IMR-90 (cell line): Measurements from ENCODE around the gene SPATA46.

Source experiments
- BHLHE40 ChIP-seq: fragments of 150-350 bp; IDR thresholded peaks from 2 replicates; pipeline ENCODE4 v1.6.1; 2016; ENCODE audit warnings: mild to moderate bottlenecking, low read depth, low read length
- MAFK ChIP-seq: IDR thresholded peaks from 2 replicates; pipeline ENCODE4 v1.6.1; 2012; ENCODE audit warnings: low read depth, low read length, improper control_type of control experiment
- MAZ ChIP-seq: IDR thresholded peaks from 2 replicates; pipeline ENCODE4 v1.6.1; 2012; ENCODE audit warnings: low read depth, mild to moderate bottlenecking, low read length, improper control_type of control experiment, moderate library complexity, borderline replicate concordance
- POLR2A ChIP-seq: IDR thresholded peaks from 2 replicates; pipeline ENCODE4 v1.6.1; 2012; ENCODE audit warnings: mild to moderate bottlenecking, low read depth, low read length
- RAD21 ChIP-seq: IDR thresholded peaks from 2 replicates; pipeline ENCODE4 v1.6.1; 2012; ENCODE audit warnings: low read length, improper control_type of control experiment
- RCOR1 ChIP-seq: IDR thresholded peaks from 2 replicates; pipeline ENCODE4 v1.6.1; 2012; ENCODE audit warnings: mild to moderate bottlenecking, low read length, improper control_type of control experiment; ENCODE audit not compliant: insufficient replicate concordance
- RFX5 ChIP-seq: IDR thresholded peaks from 2 replicates; pipeline ENCODE4 v1.8.0; 2012; ENCODE audit warnings: low read depth, mild to moderate bottlenecking, low read length, moderate library complexity
- TF ChIP-seq, protein P1 (sequence below): conservative IDR thresholded peaks from 2 replicates; pipeline ENCODE4 v1.5.1; 2012; ENCODE audit warnings: mild to moderate bottlenecking, low read depth, low read length, improper control_type of control experiment
- TF ChIP-seq, protein P2 (sequence below): fragments of 150-350 bp; IDR thresholded peaks from 2 replicates; pipeline ENCODE4 v1.6.1; 2017; ENCODE audit warnings: mild to moderate bottlenecking, antibody characterized with exemption, low read length, low read depth

DNA sequence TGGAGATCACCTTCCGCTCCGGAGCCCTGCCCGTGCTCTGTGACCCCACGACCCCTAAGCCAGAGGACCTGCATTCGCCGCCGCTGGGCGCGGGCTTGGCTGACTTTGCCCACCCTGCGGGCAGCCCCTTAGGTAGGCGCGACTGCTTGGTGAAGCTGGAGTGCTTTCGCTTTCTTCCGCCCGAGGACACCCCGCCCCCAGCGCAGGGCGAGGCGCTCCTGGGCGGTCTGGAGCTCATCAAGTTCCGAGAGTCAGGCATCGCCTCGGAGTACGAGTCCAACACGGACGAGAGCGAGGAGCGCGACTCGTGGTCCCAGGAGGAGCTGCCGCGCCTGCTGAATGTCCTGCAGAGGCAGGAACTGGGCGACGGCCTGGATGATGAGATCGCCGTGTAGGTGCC lies 9.6 kb downstream of the SPATA46 start:
- TF ChIP-seq, protein P1, sequence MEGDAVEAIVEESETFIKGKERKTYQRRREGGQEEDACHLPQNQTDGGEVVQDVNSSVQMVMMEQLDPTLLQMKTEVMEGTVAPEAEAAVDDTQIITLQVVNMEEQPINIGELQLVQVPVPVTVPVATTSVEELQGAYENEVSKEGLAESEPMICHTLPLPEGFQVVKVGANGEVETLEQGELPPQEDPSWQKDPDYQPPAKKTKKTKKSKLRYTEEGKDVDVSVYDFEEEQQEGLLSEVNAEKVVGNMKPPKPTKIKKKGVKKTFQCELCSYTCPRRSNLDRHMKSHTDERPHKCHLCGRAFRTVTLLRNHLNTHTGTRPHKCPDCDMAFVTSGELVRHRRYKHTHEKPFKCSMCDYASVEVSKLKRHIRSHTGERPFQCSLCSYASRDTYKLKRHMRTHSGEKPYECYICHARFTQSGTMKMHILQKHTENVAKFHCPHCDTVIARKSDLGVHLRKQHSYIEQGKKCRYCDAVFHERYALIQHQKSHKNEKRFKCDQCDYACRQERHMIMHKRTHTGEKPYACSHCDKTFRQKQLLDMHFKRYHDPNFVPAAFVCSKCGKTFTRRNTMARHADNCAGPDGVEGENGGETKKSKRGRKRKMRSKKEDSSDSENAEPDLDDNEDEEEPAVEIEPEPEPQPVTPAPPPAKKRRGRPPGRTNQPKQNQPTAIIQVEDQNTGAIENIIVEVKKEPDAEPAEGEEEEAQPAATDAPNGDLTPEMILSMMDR, result no peak
- TF ChIP-seq, protein P2, sequence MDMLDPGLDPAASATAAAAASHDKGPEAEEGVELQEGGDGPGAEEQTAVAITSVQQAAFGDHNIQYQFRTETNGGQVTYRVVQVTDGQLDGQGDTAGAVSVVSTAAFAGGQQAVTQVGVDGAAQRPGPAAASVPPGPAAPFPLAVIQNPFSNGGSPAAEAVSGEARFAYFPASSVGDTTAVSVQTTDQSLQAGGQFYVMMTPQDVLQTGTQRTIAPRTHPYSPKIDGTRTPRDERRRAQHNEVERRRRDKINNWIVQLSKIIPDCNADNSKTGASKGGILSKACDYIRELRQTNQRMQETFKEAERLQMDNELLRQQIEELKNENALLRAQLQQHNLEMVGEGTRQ, result no peak
- TF ChIP-seq RFX5 (no peak), MAFK (no peak), RCOR1 (no peak), POLR2A (no peak), RAD21 (no peak), MAZ (no peak), BHLHE40 (no peak)
